Transverse colon (tissue), 4 donors: ENCODE results near the gene KRTAP1-5. TPM values are rescaled to one million over a fixed set of nuclear protein-coding genes. Genes with fewer than 3 reads are reported as not detected.

Experiments
- DNase-seq: peaks from one replicate; pipeline ENCODE4 v3.0.0-alpha.2; 2019
- H3K27ac ChIP-seq, 4 donors: fragments of 200-600 bp; sonication (generic); 2 replicates each; pipeline ENCODE4 v1.5.1; 2016 to 2018; ENCODE audit warnings: inconsistent platforms in 4 of 4
- H3K27me3 ChIP-seq: fragments of 200-600 bp; sonication (generic); 2 replicates; pipeline ENCODE4 v1.5.1; 2017; ENCODE audit warnings: inconsistent platforms
- H3K36me3 ChIP-seq, 4 donors: fragments of 200-600 bp; sonication (generic); 2 replicates each; pipeline ENCODE4 v1.5.1; 2017 to 2019; ENCODE audit warnings: inconsistent platforms in 4 of 4
- H3K4me1 ChIP-seq, 4 donors: fragments of 200-600 bp; sonication (generic); 2 replicates each; pipeline ENCODE4 v1.5.1; 2017 to 2020; ENCODE audit warnings: inconsistent platforms in 4 of 4
- H3K4me3 ChIP-seq, 4 donors: fragments of 200-600 bp; sonication (generic); 1 replicate in 1 of 4; 2 replicates in 3 of 4; pipeline versions ENCODE4 v1.5.1 to v1.6.1; 2017 to 2019; ENCODE audit warnings: inconsistent platforms in 4 of 4
- H3K9me3 ChIP-seq, 2 donors: fragments of 200-600 bp; sonication (generic); 2 replicates each; pipeline ENCODE4 v1.5.1; 2017 to 2019; ENCODE audit warnings: inconsistent platforms in 2 of 2
- EP300 ChIP-seq: sonication (generic); formaldehyde crosslinking; IDR thresholded peaks from one replicate; pipeline ENCODE4 v1.6.1; 2017; ENCODE audit warnings: antibody characterized with exemption, low read depth
- POLR2A ChIP-seq: fragments of 450-650 bp; IDR thresholded peaks from one replicate; pipeline ENCODE4 v1.6.1; 2016; ENCODE audit warnings: antibody characterized with exemption, mild to moderate bottlenecking, moderate library complexity
- POLR2AphosphoS5 ChIP-seq, 3 donors: sonication (generic); formaldehyde crosslinking; IDR thresholded peaks; one replicate each; pipeline ENCODE4 v1.6.1; 2016; ENCODE audit warnings: antibody characterized with exemption in 3 of 3
- WGBS, 2 donors: methylation state at CpG; one replicate each; pipeline ENCODE4 v1.1.5; 2018; ENCODE audit warnings: low coverage in 1 of 2; 5-methylcytosine and 5-hydroxymethylcytosine counted together
- in situ Hi-C, 4 donors: fragments of 200-750 bp; cut with MboI; loops; one replicate each; pipeline versions ENCODE4 v1.15.0 to v1.15.1; 2017; ENCODE audit warnings: low sequenced_read_pairs in 3 of 4, low pct_ligation_motif_present in 1 of 4, low pct_unique_long_range_greater_than_20kb in 1 of 4
- intact Hi-C: fragments of 100-400 bp; cut with DNase I; formaldehyde crosslinking; loops from one replicate; pipeline ENCODE4 v1.15.1; 2023; ENCODE audit warnings: low total_unique reads
- total RNA-seq, 4 donors: library from RNA; depleted of rRNA; stranded (reverse); fragments of >200 nt; gene quantifications; one replicate each; pipeline ENCODE4 v1.1.0, GENCODE V29; 2016
- TF ChIP-seq, protein P1 (sequence below), 5 experiments: fragments of 200-600 bp in 3 of 5; fragments of 450-650 bp in 2 of 5; sonication (generic) in 3 of 5; IDR thresholded peaks; 1 replicate in 2 of 5; 2 replicates in 3 of 5; pipeline ENCODE4 v1.5.1; 2016 to 2017; ENCODE audit warnings: antibody characterized with exemption in 5 of 5, inconsistent platforms in 3 of 5, mild to moderate bottlenecking in 2 of 5, moderate library complexity in 1 of 5

Gene KRTAP1-5
- total RNA-seq, 4 donors from 2014 or later = not detected

DNA sequence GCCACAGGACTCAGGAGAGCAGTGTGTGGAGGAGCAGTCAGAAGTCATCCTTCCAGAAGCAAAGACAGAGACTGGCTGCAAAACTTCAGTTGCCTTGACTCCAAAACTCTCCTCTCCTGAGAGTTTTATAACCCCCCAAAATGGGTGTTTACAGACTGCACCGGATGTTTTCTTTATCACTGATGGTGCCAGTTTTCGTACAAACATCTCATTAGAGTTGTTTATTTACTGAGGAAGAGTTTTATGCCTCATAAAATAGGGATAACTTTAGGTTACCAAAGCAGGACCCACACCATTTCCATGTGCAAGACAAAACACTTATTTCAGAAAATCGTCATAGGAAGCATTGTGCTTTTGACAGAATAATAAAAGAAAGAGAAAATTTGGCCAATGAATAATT, 42.8 kb downstream of the KRTAP1-5 start, which contains the start of gene KRT40:
KRT40 (minus strand) TSS at position 101 of the 400 bp plus-strand sequence; CDS start at position 48, 53 bp downstream.
- Histone ChIP-seq H3K36me3 (no peaks in the 10 kb centered on the region), H3K4me3 (no peak within 1 kb of the TSS), H3K27ac (no peak within 1 kb of the TSS), H3K9me3 (no peaks in the 10 kb centered on the region), H3K27me3 (no peaks in the 10 kb centered on the region), H3K4me1 (no peaks in the 10 kb centered on the region)
- no peak for DNase-seq
- 38% methylated on average over 3 of the region's 3 CpGs for WGBS, 2 donors
- intact Hi-C loops = no loop called here
- TF ChIP-seq POLR2A (no peak), EP300 (no peak), POLR2AphosphoS5 (IDR thresholded peaks at IDR 0.05) (no peak)
- in situ Hi-C loops = no loop called here

DNA sequence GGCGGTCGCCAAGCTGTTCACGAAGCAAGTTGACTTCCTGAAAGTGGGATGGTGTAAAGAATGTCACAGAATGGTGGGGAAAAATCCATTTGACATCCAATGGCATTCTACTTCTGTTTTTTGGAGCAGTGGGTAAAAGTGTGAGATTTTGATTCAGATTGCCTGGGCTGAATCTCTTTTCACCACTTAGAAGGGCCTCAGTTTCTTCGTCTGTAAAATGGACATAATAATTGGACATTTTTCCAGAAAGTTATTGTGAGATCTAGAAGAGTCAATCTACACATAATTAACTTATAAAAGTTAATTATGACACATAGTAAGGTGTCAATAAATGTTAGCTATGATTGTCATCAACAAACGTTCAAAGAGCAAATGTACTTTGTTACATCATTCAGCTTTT, 45.9 kb downstream of the KRTAP1-5 start:
- peaks cover 7% of the 10 kb centered on the region for H3K27me3 ChIP-seq
- H3K27ac ChIP-seq = no peak overlapping the region
- TF ChIP-seq, protein P1, sequence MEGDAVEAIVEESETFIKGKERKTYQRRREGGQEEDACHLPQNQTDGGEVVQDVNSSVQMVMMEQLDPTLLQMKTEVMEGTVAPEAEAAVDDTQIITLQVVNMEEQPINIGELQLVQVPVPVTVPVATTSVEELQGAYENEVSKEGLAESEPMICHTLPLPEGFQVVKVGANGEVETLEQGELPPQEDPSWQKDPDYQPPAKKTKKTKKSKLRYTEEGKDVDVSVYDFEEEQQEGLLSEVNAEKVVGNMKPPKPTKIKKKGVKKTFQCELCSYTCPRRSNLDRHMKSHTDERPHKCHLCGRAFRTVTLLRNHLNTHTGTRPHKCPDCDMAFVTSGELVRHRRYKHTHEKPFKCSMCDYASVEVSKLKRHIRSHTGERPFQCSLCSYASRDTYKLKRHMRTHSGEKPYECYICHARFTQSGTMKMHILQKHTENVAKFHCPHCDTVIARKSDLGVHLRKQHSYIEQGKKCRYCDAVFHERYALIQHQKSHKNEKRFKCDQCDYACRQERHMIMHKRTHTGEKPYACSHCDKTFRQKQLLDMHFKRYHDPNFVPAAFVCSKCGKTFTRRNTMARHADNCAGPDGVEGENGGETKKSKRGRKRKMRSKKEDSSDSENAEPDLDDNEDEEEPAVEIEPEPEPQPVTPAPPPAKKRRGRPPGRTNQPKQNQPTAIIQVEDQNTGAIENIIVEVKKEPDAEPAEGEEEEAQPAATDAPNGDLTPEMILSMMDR (IDR thresholded peaks at IDR 0.05) = no peak
- TF ChIP-seq POLR2A (no peak), POLR2AphosphoS5 (IDR thresholded peaks at IDR 0.05) (no peak), EP300 (no peak)
- H3K4me1 ChIP-seq = no peaks in the 10 kb centered on the region
- no peak overlapping the region for H3K4me3 ChIP-seq
- WGBS, 2 donors = 45 to 50% methylated on average over 3 to 5 of the region's 5 CpGs
- DNase-seq = no peak
- intact Hi-C loops = no loop called here
- no peaks in the 10 kb centered on the region for H3K36me3 ChIP-seq
- H3K9me3 ChIP-seq = no peaks in the 10 kb centered on the region
- in situ Hi-C loops = no loop called here

DNA sequence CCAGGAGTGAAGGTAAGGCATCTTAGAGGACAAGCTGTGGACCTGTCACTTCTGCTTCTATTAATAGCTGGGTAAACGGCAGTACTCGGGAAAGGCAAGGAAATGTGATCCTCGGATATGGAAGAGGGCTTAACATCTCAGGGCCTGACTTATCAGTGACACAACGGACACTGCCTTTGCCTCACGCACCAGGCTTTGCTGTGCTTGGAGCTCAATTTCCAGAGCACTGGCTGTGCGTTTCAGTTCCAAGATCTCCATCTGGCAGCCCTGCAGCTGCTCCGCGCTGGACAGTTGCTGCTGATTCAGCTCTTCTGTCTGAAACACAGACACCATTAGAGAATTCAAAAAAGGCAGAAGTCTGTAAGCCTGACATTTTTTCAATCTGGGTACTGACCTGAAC, 46.4 kb downstream of the KRTAP1-5 start:
- Histone ChIP-seq H3K27me3 (peaks cover 8% of the 10 kb centered on the region), H3K4me3 (no peak overlapping the region), H3K4me1 (no peaks in the 10 kb centered on the region), H3K27ac (no peak overlapping the region), H3K36me3 (no peaks in the 10 kb centered on the region), H3K9me3 (no peaks in the 10 kb centered on the region)
- in situ Hi-C loops (no loop called here), intact Hi-C loops (no loop called here)
- WGBS, 2 donors = 53 to 65% methylated on average over 2 to 8 of the region's 8 CpGs
- no peak for DNase-seq
- TF ChIP-seq EP300 (no peak), POLR2AphosphoS5 (IDR thresholded peaks at IDR 0.05) (no peak), POLR2A (no peak)
- TF ChIP-seq, protein P1 (IDR thresholded peaks at IDR 0.05) = no peak

DNA sequence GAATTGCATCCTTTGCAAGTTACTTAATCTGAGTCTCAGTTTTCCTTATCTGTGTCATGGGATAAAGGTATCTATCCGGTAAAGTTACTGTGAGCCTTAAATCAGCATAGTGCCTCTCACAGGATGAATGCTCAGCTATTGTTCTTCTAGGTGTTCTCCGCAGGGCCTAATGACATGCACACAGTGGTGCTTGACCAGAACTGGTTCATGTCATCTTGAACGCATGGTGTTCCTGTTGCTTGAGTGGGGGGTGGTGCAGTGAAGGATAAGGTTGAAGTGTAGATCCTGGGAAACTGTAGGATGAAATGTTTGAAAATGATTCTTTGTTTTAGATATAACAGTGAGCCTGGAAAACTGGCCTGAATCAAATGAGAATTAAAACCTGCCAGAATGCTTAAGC, 46.9 kb downstream of the KRTAP1-5 start:
- Histone ChIP-seq H3K36me3 (no peaks in the 10 kb centered on the region), H3K4me1 (no peaks in the 10 kb centered on the region), H3K27ac (no peak overlapping the region), H3K4me3 (no peak overlapping the region), H3K27me3 (peaks cover 8% of the 10 kb centered on the region), H3K9me3 (no peaks in the 10 kb centered on the region)
- in situ Hi-C loops = no loop called here
- no peak for DNase-seq
- intact Hi-C loops = no loop called here
- 94 to 100% methylated on average over 1 to 3 of the region's 3 CpGs for WGBS, 2 donors
- TF ChIP-seq, protein P1 (IDR thresholded peaks at IDR 0.05) = no peak
- TF ChIP-seq POLR2A (no peak), POLR2AphosphoS5 (IDR thresholded peaks at IDR 0.05) (no peak), EP300 (no peak)

DNA sequence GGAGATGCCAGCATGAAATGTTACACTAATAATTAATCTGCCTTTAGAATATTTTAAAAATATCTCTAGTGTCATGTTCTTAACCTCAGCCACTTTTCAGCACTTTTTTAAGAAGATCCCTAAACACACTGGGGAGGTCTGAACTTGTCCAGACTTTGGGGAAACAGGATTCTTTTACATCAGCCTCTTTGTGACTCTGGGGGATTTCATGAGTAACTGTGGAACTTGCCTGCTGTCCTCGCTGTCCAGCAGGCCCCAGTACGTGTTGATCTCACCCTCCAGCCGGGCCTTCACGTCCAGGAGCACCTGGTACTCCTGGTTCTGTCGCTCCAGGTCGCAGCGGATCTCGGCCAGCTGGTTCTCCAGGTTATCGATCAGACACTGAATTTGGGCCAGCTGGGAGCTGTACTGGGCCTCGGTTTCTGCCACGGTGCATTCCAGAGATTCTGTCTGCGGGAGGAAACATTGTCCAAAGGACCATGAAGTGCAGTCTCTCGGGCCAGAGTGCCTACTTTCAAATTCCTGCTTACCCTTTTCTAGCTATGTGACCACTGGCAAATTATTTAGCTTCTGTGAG, 48.3 kb downstream of the KRTAP1-5 start:
- Histone ChIP-seq H3K4me1 (no peaks in the 10 kb centered on the region), H3K4me3 (no peak overlapping the region), H3K27ac (no peak overlapping the region), H3K27me3 (peaks cover 8% of the 10 kb centered on the region), H3K9me3 (no peaks in the 10 kb centered on the region), H3K36me3 (no peaks in the 10 kb centered on the region)
- intact Hi-C loops = no loop called here
- DNase-seq = no peak
- 81 to 83% methylated on average over 1 to 13 of the region's 13 CpGs for WGBS, 2 donors
- TF ChIP-seq, protein P1 (IDR thresholded peaks at IDR 0.05) = no peak
- TF ChIP-seq EP300 = no peak
- TF ChIP-seq POLR2A = no peak
- no peak for TF ChIP-seq POLR2AphosphoS5 (IDR thresholded peaks at IDR 0.05)
- in situ Hi-C loops = no loop called here
